ENCODE data around the gene OR6X1.

The OR6X1 gene, protein sequence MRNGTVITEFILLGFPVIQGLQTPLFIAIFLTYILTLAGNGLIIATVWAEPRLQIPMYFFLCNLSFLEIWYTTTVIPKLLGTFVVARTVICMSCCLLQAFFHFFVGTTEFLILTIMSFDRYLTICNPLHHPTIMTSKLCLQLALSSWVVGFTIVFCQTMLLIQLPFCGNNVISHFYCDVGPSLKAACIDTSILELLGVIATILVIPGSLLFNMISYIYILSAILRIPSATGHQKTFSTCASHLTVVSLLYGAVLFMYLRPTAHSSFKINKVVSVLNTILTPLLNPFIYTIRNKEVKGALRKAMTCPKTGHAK

GRCh38 chr11:123754101-123754568 lies at the start of gene OR6X1:
Gene OR6X1 (minus strand): TSS chr11:123754518. CDS start chr11:123754518, 0 bp downstream.
- Histone ChIP-seq H4K20me1 (ENCODE audit: insufficient read depth, low read length) (no peaks in the 10 kb centered on the region), H3K4me3 (ENCODE audit: low read length) (no peak within 1 kb of the TSS), H3K4me1 (ENCODE audit: low read length) (no peaks in the 10 kb centered on the region), H3K79me2 (ENCODE audit: low read length) (no peaks in the 10 kb centered on the region), H3K9ac (ENCODE audit: low read length) (no peak within 1 kb of the TSS), H2AFZ (ENCODE audit: low read depth, low read length) (no peak within 1 kb of the TSS), H3K4me2 (ENCODE audit: low read length) (no peak within 1 kb of the TSS), H3K36me3 (replicated peaks; ENCODE audit: low read depth, low read length) (no peaks in the 10 kb centered on the region), H3K27me3 (ENCODE audit: low read depth, low read length) (0 out of 2 replicates have a peak, but pooled peaks cover 4% of the 10 kb centered on the region), H3K9me3 (ENCODE audit: insufficient read depth, low read length) (no peaks in the 10 kb centered on the region), H3K27ac (ENCODE audit: low read length) (no peak within 1 kb of the TSS)
- TF ChIP-seq, protein P1, sequence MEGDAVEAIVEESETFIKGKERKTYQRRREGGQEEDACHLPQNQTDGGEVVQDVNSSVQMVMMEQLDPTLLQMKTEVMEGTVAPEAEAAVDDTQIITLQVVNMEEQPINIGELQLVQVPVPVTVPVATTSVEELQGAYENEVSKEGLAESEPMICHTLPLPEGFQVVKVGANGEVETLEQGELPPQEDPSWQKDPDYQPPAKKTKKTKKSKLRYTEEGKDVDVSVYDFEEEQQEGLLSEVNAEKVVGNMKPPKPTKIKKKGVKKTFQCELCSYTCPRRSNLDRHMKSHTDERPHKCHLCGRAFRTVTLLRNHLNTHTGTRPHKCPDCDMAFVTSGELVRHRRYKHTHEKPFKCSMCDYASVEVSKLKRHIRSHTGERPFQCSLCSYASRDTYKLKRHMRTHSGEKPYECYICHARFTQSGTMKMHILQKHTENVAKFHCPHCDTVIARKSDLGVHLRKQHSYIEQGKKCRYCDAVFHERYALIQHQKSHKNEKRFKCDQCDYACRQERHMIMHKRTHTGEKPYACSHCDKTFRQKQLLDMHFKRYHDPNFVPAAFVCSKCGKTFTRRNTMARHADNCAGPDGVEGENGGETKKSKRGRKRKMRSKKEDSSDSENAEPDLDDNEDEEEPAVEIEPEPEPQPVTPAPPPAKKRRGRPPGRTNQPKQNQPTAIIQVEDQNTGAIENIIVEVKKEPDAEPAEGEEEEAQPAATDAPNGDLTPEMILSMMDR (IDR thresholded peaks at IDR 0.05; ENCODE audit: low read depth, low read length) = no peak
- TF ChIP-seq EZH2phosphoT487 (IDR thresholded peaks at IDR 0.05; ENCODE audit: low read depth) = no peak

DNA sequence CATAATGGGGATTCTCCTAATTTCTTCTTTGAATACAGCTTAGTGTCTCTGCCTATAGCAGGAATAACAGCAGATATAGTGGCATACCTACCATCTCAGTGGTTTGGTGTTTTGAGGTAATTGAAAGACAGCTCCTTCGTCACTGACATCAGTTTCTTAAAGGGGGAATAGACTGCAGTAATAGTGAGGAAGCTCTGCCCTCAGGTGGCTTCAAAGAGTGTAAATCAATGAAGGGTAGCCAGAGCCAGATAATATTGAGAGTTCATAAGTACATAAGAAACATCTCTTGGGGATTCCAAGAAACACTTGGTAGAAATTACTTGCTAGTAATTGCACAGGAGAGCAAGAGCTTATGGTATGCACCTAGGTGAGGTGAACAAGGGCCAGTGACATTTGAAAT lies 47.4 kb upstream of the OR6X1 start:
- TF ChIP-seq, protein P1 (IDR thresholded peaks at IDR 0.05; ENCODE audit: low read depth, low read length) = no peak
- TF ChIP-seq EZH2phosphoT487 (IDR thresholded peaks at IDR 0.05; ENCODE audit: low read depth) = no peak

GRCh38 chr11:123800036-123800435 lies 45.7 kb upstream of the OR6X1 start:
- no peaks in the 10 kb centered on the region for H3K79me2 ChIP-seq (ENCODE audit: low read length)
- TF ChIP-seq, protein P1 (IDR thresholded peaks at IDR 0.05; ENCODE audit: low read depth, low read length) = no peak
- TF ChIP-seq EZH2phosphoT487 (IDR thresholded peaks at IDR 0.05; ENCODE audit: low read depth) = no peak
- no peak overlapping the region for H3K9ac ChIP-seq (ENCODE audit: low read length)
- H3K9me3 ChIP-seq (ENCODE audit: insufficient read depth, low read length) = no peaks in the 10 kb centered on the region
- H3K4me3 ChIP-seq (ENCODE audit: low read length) = no peak overlapping the region
- peaks cover 6% of the 10 kb centered on the region; the same call in 1 of the 2 replicates for H3K4me1 ChIP-seq (ENCODE audit: low read length)
- no peak overlapping the region for H3K27ac ChIP-seq (ENCODE audit: low read length)
- H3K27me3 ChIP-seq (ENCODE audit: low read depth, low read length) = no peaks in the 10 kb centered on the region
- H4K20me1 ChIP-seq (ENCODE audit: insufficient read depth, low read length) = no peaks in the 10 kb centered on the region
- no peak overlapping the region for H3K4me2 ChIP-seq (ENCODE audit: low read length)
- H3K36me3 ChIP-seq (replicated peaks; ENCODE audit: low read depth, low read length) = no peaks in the 10 kb centered on the region
- no peak overlapping the region for H2AFZ ChIP-seq (ENCODE audit: low read depth, low read length)

More for the DNA sequence above, 47.4 kb upstream of the OR6X1 start:
- H3K27me3 ChIP-seq (ENCODE audit: low read depth, low read length) = peaks cover 3% of the 10 kb centered on the region
- H3K27ac ChIP-seq (ENCODE audit: low read length) = no peak overlapping the region
- no peaks in the 10 kb centered on the region for H3K79me2 ChIP-seq (ENCODE audit: low read length)
- peaks cover 6% of the 10 kb centered on the region; the same call in 1 of the 2 replicates for H3K4me1 ChIP-seq (ENCODE audit: low read length)
- H3K9ac ChIP-seq (ENCODE audit: low read length) = no peak overlapping the region
- H4K20me1 ChIP-seq (ENCODE audit: insufficient read depth, low read length) = no peaks in the 10 kb centered on the region
- H3K4me3 ChIP-seq (ENCODE audit: low read length) = no peak overlapping the region
- no peaks in the 10 kb centered on the region for H3K36me3 ChIP-seq (replicated peaks; ENCODE audit: low read depth, low read length)
- no peak overlapping the region for H2AFZ ChIP-seq (ENCODE audit: low read depth, low read length)
- no peaks in the 10 kb centered on the region for H3K9me3 ChIP-seq (ENCODE audit: insufficient read depth, low read length)
- H3K4me2 ChIP-seq (ENCODE audit: low read length) = no peak overlapping the region

DNA sequence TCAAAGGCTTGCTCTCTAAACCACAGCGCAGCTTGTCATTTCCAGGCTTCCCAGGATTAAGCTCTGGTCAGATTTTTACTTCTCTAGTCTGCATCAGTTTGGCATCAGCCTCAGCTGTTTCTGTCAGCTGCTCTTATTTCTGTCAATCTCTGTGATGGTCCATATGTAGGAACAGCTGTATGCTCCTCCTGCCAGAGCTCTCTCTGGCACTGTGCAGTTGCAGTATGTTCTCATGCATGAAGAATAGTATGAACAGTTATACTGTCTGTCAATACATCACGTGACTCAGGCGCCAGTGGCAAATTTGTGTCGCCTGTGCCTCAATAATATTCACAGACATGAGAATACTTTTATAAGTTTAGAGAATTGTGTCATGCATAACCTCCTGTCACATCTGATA lies 45.1 kb upstream of the OR6X1 start:
- H4K20me1 ChIP-seq (ENCODE audit: insufficient read depth, low read length) = no peaks in the 10 kb centered on the region
- no peaks in the 10 kb centered on the region for H3K27me3 ChIP-seq (ENCODE audit: low read depth, low read length)
- no peak for TF ChIP-seq EZH2phosphoT487 (IDR thresholded peaks at IDR 0.05; ENCODE audit: low read depth)
- TF ChIP-seq, protein P1 (IDR thresholded peaks at IDR 0.05; ENCODE audit: low read depth, low read length) = no peak
- no peak overlapping the region for H3K4me2 ChIP-seq (ENCODE audit: low read length)
- H3K9me3 ChIP-seq (ENCODE audit: insufficient read depth, low read length) = no peaks in the 10 kb centered on the region
- H3K36me3 ChIP-seq (replicated peaks; ENCODE audit: low read depth, low read length) = no peaks in the 10 kb centered on the region
- H3K27ac ChIP-seq (ENCODE audit: low read length) = no peak overlapping the region
- no peaks in the 10 kb centered on the region for H3K79me2 ChIP-seq (ENCODE audit: low read length)
- H3K4me3 ChIP-seq (ENCODE audit: low read length) = no peak overlapping the region
- no peak overlapping the region for H2AFZ ChIP-seq (ENCODE audit: low read depth, low read length)
- peaks cover 6% of the 10 kb centered on the region; the same call in 1 of the 2 replicates for H3K4me1 ChIP-seq (ENCODE audit: low read length)
- H3K9ac ChIP-seq (ENCODE audit: low read length) = no peak overlapping the region

Data from OCI-LY3 (cell line).